GM12878 (cell line): ENCODE measurements around the gene PRKAG2. TPM values are rescaled to one million over a fixed set of nuclear protein-coding genes. Genes with fewer than 3 reads are reported as not detected.

ENCODE experiments used
- ATAC-seq: fragments of 200-7000 bp; cut with Tn5 transposase; 3 replicates; pipeline ENCODE4 v1.9.1; 2020; ENCODE audit warnings: mild to moderate bottlenecking, moderate library complexity
- BruUV-seq: library from RNA; stranded (reverse); fragments of 400-500 nt; replicated peaks from 2 replicates; lab custom pipeline; 2021; lab: Mats Ljungman, UMichigan
- CTCF ChIA-PET: fragments of 300-600 bp; sonication (Branson Sonifier 250); formaldehyde crosslinking; extraction: SDS; loops from one replicate; lab custom pipeline; 2021; ENCODE audit warnings: inconsistent platforms; lab: Yijun Ruan, JAX
- POLR2A ChIA-PET: fragments of 350-600 bp; formaldehyde crosslinking; extraction: SDS; loops from one replicate; lab custom pipeline; 2021; ENCODE audit warnings: inconsistent platforms; lab: Charles Lee
- RAD21 ChIA-PET: fragments of 300-600 bp; sonication (Branson Sonifier 250); formaldehyde crosslinking; loops from one replicate; lab custom pipeline; 2023; ENCODE audit warnings: antibody characterized with exemption; ENCODE audit not compliant: unreplicated experiment; lab: Charles Lee
- SMC1A ChIA-PET: fragments of 300-600 bp; sonication (Branson Sonifier 250); formaldehyde crosslinking; loops from one replicate; lab custom pipeline; 2023; ENCODE audit not compliant: unreplicated experiment, uncharacterized antibody; lab: Charles Lee
- DNase-seq: peaks from one replicate; pipeline ENCODE4 v3.0.0-alpha.2; 2011; ENCODE audit warnings: low read depth, low spot score
- FAIRE-seq: peaks from 3 replicates; lab custom pipeline; 2011; peaks lifted over from hg19 to GRCh38; lab: Jason Lieb, UNC
- H2AFZ ChIP-seq: 2 replicates; pipeline ENCODE4 v1.6.0; 2011; ENCODE audit warnings: low read depth, low read length, control low read depth; ENCODE audit not compliant: control insufficient read depth
- H3K27ac ChIP-seq: 2 replicates; pipeline ENCODE4 v1.5.1; 2011; ENCODE audit warnings: control low read depth; ENCODE audit not compliant: control insufficient read depth, insufficient read depth
- H3K27me3 ChIP-seq, 2 experiments: replicated peaks in 1 of 2; 2 replicates each; pipeline versions ENCODE4 v1.6.0 to v1.6.1; 2011; ENCODE audit warnings: low read length in 1 of 2; ENCODE audit not compliant: control insufficient read depth in 2 of 2, insufficient read depth in 2 of 2
- H3K36me3 ChIP-seq, 2 experiments: 2 replicates each; pipeline ENCODE4 v1.5.1; 2011; ENCODE audit warnings: low read length in 1 of 2; ENCODE audit not compliant: control insufficient read depth in 2 of 2, insufficient read depth in 2 of 2
- H3K4me1 ChIP-seq: 2 replicates; pipeline ENCODE4 v1.6.1; 2011; ENCODE audit warnings: mild to moderate bottlenecking, low read length, moderate library complexity, mixed read lengths; ENCODE audit not compliant: control insufficient read depth, insufficient read depth
- H3K4me2 ChIP-seq: 2 replicates; pipeline ENCODE4 v1.6.0; 2011; ENCODE audit warnings: control low read depth; ENCODE audit not compliant: control insufficient read depth, insufficient read depth
- H3K4me3 ChIP-seq: fragments of 200-600 bp; sonication (generic); 2 replicates; pipeline ENCODE4 v1.5.1; 2016
- H3K79me2 ChIP-seq: 2 replicates; pipeline ENCODE4 v1.6.0; 2011; ENCODE audit warnings: low read length; ENCODE audit not compliant: control insufficient read depth, insufficient read depth
- H3K9ac ChIP-seq: 2 replicates; pipeline ENCODE4 v1.8.0; 2011; ENCODE audit warnings: low read length, control low read depth, mixed read lengths; ENCODE audit not compliant: control insufficient read depth, insufficient read depth
- H3K9me3 ChIP-seq: replicated peaks from 3 replicates; pipeline ENCODE4 v1.5.1; 2011; ENCODE audit warnings: mild to moderate bottlenecking, low read length; ENCODE audit not compliant: control insufficient read depth, insufficient read depth
- H4K20me1 ChIP-seq: 2 replicates; pipeline ENCODE4 v1.6.0; 2011; ENCODE audit not compliant: control insufficient read depth, insufficient read depth
- CREB1 ChIP-seq: IDR thresholded peaks from 2 replicates; pipeline ENCODE4 v1.6.1; 2012; ENCODE audit warnings: low read depth, mild to moderate bottlenecking, inconsistent platforms
- FOXM1 ChIP-seq: IDR thresholded peaks from 2 replicates; pipeline ENCODE4 v1.6.1; 2012; ENCODE audit warnings: low read depth, mild to moderate bottlenecking, inconsistent platforms, low read length, moderate library complexity
- HDAC6 ChIP-seq: fragments of 200-600 bp; sonication (generic); IDR thresholded peaks from one replicate; pipeline ENCODE4 v1.8.0; 2017; ENCODE audit warnings: antibody characterized with exemption; ENCODE audit not compliant: unreplicated experiment
- HDGF ChIP-seq: fragments of 450-650 bp; IDR thresholded peaks from 2 replicates; pipeline ENCODE4 v1.6.1; 2016; ENCODE audit warnings: antibody characterized with exemption
- KLF5 ChIP-seq: fragments of 450-650 bp; IDR thresholded peaks from 2 replicates; pipeline ENCODE4 v1.6.1; 2014; ENCODE audit warnings: mild to moderate bottlenecking; ENCODE audit not compliant: partially characterized antibody
- NR2C1 ChIP-seq: fragments of 450-650 bp; IDR thresholded peaks from 2 replicates; pipeline ENCODE4 v1.6.1; 2017; ENCODE audit warnings: antibody characterized with exemption, mild to moderate bottlenecking, moderate library complexity
- SMAD5 ChIP-seq: IDR thresholded peaks from 2 replicates; pipeline ENCODE4 v1.6.1; 2016; ENCODE audit warnings: antibody characterized with exemption, low read depth
- SRF ChIP-seq, 2 experiments: IDR thresholded peaks; 2 replicates each; pipeline ENCODE4 v1.6.1; 2011; ENCODE audit warnings: low read depth in 2 of 2, low read length in 2 of 2, mild to moderate bottlenecking in 1 of 2, moderate library complexity in 1 of 2
- TBL1XR1 ChIP-seq: IDR thresholded peaks from 2 replicates; pipeline ENCODE4 v1.6.1; 2012; ENCODE audit warnings: low read depth, low read length, improper control_type of control experiment
- TCF3 ChIP-seq: IDR thresholded peaks from 2 replicates; pipeline ENCODE4 v1.6.1; 2012; ENCODE audit warnings: low read depth, mild to moderate bottlenecking, low read length, borderline replicate concordance; ENCODE audit not compliant: insufficient read depth
- ZNF217 ChIP-seq: fragments of 450-650 bp; IDR thresholded peaks from 2 replicates; pipeline ENCODE4 v1.6.1; 2017; ENCODE audit warnings: antibody characterized with exemption, mild to moderate bottlenecking
- ZZZ3 ChIP-seq: IDR thresholded peaks from 2 replicates; pipeline ENCODE4 v1.6.1; 2011; ENCODE audit warnings: low read depth; ENCODE audit not compliant: control insufficient read depth, insufficient read length
- WGBS: methylation state at CpG from one replicate; pipeline ENCODE4 v1.1.6; 2016; ENCODE audit warnings: low lambda C conversion rate; ENCODE audit not compliant: insufficient replicate concordance, insufficient coverage; ENCODE audit errors: missing lambda C conversion rate; 5-methylcytosine and 5-hydroxymethylcytosine counted together
- in situ Hi-C: fragments of 300-500 bp; cut with MboI; formaldehyde crosslinking; loops from 9 replicates; pipeline ENCODE4 v1.14.3; 2018; ENCODE audit warnings: mixed read lengths
- intact Hi-C: fragments of 100-400 bp; cut with micrococcal nuclease; formaldehyde crosslinking; loops from one replicate; pipeline ENCODE4 v1.14.2; 2022; ENCODE audit not compliant: unreplicated experiment
- polyA plus RNA-seq, 11 experiments: library from polyadenylated mRNA; depleted of rRNA in 4 of 11; unstranded in 6 of 11; stranded (reverse) in 5 of 11; fragments of >200 nt; fragmentation: Nextera tagmentation in 4 of 11; fragmentation: Illumina TruSeq in 1 of 11; extraction: Ambion mirVana in 4 of 11; extraction: Trizol in 1 of 11; gene quantifications; 1 replicate in 1 of 11; 2 replicates in 10 of 11; pipeline versions ENCODE4 v1.2.1 to v1.2.3, GENCODE V29; 2011 to 2016; ENCODE audit warnings: inconsistent platforms in 2 of 11, missing spikeins in 2 of 11, low read depth in 1 of 11
- total RNA-seq, 4 experiments: library from RNA; depleted of rRNA in 3 of 4; stranded (reverse); fragments of >200 nt in 3 of 4; fragmentation: Illumina TruSeq in 1 of 4; extraction: Trizol in 1 of 4; gene quantifications; 2 replicates each; pipeline versions ENCODE4 v1.2.1 to v1.2.3, GENCODE V29; 2013 to 2021
- TF ChIP-seq, protein P1 (sequence below): fragments of 450-650 bp; IDR thresholded peaks from 2 replicates; pipeline ENCODE4 v1.6.1; 2017; ENCODE audit warnings: mild to moderate bottlenecking, low read depth, inconsistent platforms; ENCODE audit not compliant: poor library complexity, severe bottlenecking
- TF ChIP-seq, protein P2 (sequence below): fragments of 450-650 bp; formaldehyde crosslinking; IDR thresholded peaks from 2 replicates; pipeline ENCODE4 v1.5.0; 2022; ENCODE audit warnings: mild to moderate bottlenecking, missing genetic modification characterization

Gene PRKAG2
- total and polyA plus RNA-seq, 10 of the 15 experiments (the other 5 are each of a cell fraction or from before 2014, with no cell fraction given): 3.4 to 8.9 (median 6.8) TPM

DNA sequence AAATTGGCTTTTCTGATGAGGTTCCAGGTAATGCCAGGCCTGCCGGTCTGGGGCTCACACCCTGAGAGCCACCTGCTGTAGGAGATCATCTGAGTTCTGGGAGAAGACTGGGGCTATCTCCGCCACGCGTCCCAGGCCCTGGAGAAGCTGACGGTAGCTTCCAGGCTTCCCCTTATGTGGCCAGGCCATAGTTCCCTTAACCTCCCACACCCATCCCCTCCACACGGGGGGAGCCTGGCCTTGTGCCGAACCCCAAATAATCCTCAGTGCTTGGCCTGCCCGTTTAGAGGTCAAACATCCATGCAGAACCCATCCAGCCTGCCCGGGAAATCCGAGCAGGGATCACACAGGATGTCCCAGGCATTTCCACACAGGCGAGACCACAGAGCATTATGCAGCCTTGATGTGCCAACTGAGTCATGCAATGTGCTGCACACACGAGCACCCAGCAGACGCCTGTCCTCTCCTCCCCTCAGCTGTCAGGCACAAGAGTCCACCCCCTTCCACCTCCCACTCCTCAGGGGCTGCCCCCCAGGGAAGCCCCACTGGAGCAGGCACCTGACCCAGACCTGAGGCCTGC, 176.2 kb downstream of the PRKAG2 start:
- ATAC-seq (no peak), FAIRE-seq (no peak), DNase-seq (no peak)
- H4K20me1 ChIP-seq: no peaks in the 10 kb centered on the region
- no peaks in the 10 kb centered on the region for H3K4me1 ChIP-seq
- ChIA-PET SMC1A (no interaction called here), CTCF (no interaction called here), RAD21 (no interaction called here), POLR2A (no interaction called here)
- H3K36me3 ChIP-seq: no peaks in the 10 kb centered on the region
- in situ Hi-C loops (no loop called here), intact Hi-C loops (no loop called here)
- no peak for TF ChIP-seq TBL1XR1
- TF ChIP-seq FOXM1: no peak
- no peak for TF ChIP-seq CREB1
- TF ChIP-seq ZNF217: no peak
- TF ChIP-seq SMAD5: no peak
- TF ChIP-seq NR2C1: no peak
- no peaks in the 10 kb centered on the region for H3K9me3 ChIP-seq
- WGBS: 53% methylated on average over 13 of the region's 13 CpGs
- H2AFZ ChIP-seq: no peak overlapping the region
- H3K27me3 ChIP-seq: no peaks in the 10 kb centered on the region
- no peak overlapping the region for H3K4me3 ChIP-seq
- no peak overlapping the region for H3K4me2 ChIP-seq
- H3K27ac ChIP-seq: no peak overlapping the region
- H3K9ac ChIP-seq: no peak overlapping the region
- no TSS peak for BruUV-seq
- no peaks in the 10 kb centered on the region for H3K79me2 ChIP-seq

GRCh38 chr7:151699928-151700319, 177.0 kb downstream of the PRKAG2 start:
- Histone ChIP-seq H3K4me1 (no peaks in the 10 kb centered on the region), H3K4me2 (no peak overlapping the region), H3K9me3 (no peaks in the 10 kb centered on the region), H4K20me1 (no peaks in the 10 kb centered on the region), H3K27me3 (no peaks in the 10 kb centered on the region), H2AFZ (no peak overlapping the region), H3K79me2 (no peaks in the 10 kb centered on the region), H3K36me3 (no peaks in the 10 kb centered on the region), H3K9ac (no peak overlapping the region), H3K27ac (no peak overlapping the region), H3K4me3 (no peak overlapping the region)
- WGBS: 70% methylated on average over 10 of the region's 10 CpGs
- FAIRE-seq (no peak), DNase-seq (no peak), ATAC-seq (no peak)
- ChIA-PET CTCF (no interaction called here), RAD21 (no interaction called here), POLR2A (no interaction called here), SMC1A (no interaction called here)
- in situ Hi-C loops: no loop called here
- no TSS peak for BruUV-seq
- intact Hi-C loops: no loop called here
- TF ChIP-seq HDGF (no peak), HDAC6 (no peak), TCF3 (no peak), KLF5 (no peak), SRF (IDR thresholded peaks at IDR 0.05; ENCODE audit: low read depth in 2 of 2, low read length in 2 of 2) (no peak), ZZZ3 (no peak)
- TF ChIP-seq, protein P1, sequence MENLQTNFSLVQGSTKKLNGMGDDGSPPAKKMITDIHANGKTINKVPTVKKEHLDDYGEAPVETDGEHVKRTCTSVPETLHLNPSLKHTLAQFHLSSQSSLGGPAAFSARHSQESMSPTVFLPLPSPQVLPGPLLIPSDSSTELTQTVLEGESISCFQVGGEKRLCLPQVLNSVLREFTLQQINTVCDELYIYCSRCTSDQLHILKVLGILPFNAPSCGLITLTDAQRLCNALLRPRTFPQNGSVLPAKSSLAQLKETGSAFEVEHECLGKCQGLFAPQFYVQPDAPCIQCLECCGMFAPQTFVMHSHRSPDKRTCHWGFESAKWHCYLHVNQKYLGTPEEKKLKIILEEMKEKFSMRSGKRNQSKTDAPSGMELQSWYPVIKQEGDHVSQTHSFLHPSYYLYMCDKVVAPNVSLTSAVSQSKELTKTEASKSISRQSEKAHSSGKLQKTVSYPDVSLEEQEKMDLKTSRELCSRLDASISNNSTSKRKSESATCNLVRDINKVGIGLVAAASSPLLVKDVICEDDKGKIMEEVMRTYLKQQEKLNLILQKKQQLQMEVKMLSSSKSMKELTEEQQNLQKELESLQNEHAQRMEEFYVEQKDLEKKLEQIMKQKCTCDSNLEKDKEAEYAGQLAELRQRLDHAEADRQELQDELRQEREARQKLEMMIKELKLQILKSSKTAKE: no peak
- TF ChIP-seq, protein P2, sequence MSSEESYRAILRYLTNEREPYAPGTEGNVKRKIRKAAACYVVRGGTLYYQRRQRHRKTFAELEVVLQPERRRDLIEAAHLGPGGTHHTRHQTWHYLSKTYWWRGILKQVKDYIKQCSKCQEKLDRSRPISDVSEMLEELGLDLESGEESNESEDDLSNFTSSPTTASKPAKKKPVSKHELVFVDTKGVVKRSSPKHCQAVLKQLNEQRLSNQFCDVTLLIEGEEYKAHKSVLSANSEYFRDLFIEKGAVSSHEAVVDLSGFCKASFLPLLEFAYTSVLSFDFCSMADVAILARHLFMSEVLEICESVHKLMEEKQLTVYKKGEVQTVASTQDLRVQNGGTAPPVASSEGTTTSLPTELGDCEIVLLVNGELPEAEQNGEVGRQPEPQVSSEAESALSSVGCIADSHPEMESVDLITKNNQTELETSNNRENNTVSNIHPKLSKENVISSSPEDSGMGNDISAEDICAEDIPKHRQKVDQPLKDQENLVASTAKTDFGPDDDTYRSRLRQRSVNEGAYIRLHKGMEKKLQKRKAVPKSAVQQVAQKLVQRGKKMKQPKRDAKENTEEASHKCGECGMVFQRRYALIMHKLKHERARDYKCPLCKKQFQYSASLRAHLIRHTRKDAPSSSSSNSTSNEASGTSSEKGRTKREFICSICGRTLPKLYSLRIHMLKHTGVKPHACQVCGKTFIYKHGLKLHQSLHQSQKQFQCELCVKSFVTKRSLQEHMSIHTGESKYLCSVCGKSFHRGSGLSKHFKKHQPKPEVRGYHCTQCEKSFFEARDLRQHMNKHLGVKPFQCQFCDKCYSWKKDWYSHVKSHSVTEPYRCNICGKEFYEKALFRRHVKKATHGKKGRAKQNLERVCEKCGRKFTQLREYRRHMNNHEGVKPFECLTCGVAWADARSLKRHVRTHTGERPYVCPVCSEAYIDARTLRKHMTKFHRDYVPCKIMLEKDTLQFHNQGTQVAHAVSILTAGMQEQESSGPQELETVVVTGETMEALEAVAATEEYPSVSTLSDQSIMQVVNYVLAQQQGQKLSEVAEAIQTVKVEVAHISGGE: no peak
